ENCODE data around the gene TFF1.

The TFF1 gene

DNA sequence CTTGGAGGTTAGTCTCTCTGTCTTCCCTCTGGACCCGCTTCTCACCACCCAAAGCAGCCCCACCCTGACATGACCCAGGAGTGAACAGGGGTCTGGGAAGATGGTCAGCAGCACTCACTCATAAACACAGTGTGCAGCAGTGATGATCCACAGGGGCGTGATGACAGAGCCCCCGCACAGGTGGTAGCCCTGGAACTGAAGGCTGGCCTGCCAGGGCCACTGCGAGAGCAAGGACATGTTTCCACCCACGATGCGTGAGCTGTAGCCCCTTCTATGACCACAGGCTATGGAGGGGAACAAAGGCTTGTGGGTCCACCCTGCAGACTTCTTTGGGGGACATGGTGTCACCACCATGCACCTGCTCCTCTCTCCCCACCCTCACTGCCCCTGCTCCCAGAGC is 16.6 kb upstream of the TFF1 start:
- no peak for DNase-seq (ENCODE audit: low read depth)

DNA sequence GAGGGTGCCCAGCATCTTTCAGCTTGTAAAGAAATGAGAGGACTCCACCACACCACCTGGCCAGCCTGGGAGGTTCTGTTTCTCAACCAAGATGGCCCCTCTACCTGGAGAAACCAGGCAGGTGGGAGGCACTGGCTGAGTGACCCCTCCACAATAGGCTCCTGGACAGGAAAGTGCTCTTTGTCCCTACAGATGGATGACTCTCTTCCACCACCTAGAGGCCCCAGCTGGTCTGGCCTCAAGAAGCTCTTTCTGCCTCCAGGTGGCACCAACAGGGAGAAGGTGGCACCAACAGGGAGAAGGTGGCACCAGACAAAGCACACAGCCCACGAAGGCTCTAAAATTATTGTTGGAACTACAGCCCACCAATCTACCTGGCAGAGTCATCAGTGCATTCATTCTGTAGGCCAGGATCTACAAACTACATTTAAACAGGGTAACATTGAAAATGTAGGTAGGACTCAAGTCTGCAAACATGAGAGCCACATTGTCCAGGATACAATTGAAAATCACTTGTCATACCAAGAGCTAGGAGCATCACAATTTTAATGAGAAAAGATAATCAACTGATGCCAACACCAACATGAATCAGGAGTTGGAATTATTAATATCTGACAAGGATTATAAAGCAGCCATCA is 15.1 kb upstream of the TFF1 start:
- no peak for DNase-seq (ENCODE audit: low read depth)

DNA sequence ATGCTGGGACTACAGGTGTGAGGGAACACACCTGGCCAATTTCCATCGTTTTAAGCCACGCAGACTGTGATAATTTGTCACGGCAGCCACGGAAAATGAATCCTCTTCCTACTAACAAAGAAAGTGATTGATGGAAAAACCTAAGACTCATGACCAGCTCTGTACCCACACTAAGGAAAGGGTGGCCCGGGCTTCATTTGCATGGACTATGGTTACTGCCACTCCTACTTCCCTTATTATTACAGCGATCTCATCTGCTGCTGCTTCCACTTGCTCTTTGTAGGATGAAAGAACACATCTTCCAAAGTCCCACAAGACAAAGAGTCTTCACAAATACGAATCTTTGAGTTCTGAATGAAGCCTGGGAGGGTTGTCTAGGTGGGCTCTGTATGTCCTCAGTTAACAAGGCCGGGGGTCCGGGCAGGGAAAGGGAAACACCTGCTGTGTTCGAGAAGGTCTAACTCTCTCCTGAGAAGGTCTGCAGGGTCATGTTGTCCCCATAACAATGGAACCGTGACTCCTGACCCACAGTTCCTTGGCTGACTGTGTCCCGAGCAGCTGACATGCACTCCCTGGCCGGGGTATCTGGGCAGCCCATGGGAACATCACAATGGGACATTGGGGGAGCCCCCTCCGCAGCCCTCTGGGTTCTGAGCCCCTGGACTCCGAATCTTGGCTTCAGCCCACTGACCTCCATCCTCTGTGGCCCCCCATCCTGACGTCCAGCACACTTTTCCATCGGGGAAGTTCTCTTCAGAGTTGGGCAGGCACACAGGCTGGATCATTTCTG is 13.3 kb upstream of the TFF1 start:
- no peak for DNase-seq (ENCODE audit: low read depth)

DNA sequence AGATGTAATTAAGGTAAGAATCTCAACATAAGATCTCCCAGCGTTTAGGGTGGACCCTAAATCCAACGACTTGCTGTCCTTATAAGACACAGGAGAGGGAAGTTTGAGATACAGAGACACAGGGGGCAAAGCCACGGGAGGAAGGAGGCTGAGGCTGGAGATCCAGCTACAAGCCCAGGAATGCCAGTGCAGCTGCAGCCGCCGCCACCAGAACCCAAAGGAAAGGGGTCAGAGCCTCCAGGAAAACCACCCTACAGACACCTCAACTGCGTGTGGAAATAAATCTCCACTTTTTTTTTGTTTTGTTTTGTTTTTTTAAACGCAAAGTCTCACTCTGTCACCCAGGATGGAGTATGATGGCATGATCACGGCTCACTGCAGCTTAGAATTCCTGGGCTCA is 12.1 kb upstream of the TFF1 start:
- DNase-seq (ENCODE audit: low read depth) = no peak

DNA sequence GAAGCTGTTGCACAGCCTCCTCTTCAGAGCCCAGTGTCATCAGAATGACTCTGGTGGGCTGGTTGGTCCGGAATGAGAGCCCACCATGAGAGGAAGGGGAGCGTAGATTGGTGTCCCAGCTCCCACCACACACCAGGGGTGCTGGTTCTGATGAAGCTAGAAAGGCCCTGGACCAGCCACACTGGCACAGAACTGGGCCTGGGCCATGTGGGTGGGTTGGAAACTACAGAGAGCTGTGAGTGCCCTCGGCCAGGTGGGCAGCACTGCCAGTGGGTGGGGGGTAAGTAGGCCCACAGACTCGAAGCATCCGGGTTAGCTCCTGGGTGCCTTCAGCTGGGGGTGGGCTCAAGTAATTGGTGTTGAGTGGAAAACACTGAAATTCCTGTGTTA is 11.6 kb upstream of the TFF1 start:
- no peak for DNase-seq (ENCODE audit: low read depth)

DNA sequence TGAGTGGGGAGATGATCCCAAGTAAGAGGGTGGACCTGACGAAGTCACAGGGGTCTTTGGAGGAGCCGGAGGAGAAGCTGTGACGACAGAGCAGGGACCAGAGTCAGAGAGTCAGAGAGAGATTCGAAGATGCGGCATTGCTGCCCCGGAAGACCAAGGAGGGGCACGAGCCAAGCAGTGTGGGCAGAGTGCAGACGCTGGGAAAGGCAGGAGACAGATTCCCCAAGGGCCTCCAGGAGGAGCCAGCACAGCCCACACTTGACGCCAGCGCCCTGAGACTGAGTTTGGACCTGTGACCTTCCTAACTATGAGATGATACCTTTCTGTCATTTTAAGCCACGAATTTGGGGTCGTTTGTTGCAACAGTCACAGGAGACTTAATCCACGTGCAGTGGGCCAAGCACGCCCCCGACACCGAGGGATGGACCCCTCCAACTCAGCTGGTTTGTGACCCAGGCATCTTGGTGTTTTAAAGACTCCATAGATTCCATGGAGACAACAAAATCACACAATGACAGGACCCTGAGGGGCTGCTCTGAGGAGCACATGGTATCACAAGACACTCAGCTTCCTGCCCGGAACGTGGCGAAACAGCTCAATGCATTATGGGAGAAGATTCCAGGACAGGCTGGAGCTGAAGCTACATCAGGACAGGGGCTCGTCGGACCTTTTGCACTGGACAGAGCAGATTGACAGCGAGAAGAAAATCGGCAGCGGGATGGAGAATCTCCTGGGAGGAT is 11.0 kb upstream of the TFF1 start:
- no peak for DNase-seq (ENCODE audit: low read depth)

DNA sequence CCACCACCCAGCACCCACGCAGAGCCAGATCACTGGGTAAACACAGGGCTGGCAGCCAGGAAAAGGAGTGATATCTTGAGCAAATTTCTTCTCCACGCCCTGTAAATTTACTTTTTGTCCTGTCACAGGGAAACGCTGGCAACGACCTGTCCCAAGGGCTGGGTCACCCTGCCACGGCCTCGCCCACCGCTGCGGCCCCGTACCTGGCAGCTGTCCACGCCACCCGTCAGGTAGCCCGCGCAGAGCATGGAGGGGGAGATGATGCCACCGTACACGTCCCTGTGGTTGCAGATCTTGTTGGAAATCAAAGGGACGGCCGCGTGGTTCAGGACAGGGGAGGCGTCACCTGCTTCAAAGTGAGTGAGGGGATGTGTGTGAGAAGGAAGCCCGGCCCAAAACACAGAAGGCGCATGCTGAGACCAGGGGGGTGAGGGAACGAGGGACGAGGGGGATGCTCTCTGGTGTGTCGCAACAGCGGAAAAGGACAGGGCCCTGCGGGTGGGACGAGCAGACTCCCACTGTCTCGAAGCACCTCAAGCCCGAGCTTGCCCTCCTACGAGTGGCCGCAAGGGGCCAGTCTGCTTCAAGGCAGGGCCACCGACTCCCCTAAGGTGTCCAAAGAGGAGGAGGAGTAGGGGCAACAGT is 10.1 kb upstream of the TFF1 start:
- DNase-seq (ENCODE audit: low read depth) = no peak

DNA sequence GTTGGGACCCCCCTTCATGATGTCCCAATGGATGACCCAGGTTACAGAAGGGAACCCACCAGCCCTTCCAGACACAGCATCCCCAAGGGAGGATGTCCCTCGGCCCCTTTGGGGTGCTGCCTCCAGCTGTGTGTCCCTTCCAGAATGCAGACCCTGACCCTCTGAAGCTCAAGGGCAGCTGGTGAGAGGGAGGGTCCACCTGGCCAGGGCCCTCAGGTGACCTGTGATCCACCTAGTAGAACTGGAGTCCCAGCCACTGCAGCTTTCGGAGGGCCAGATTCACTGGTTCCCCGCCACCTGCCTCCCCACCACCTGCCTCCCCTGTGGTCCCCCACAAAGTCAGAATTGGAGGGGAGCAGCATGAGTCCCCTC is 9.6 kb upstream of the TFF1 start:
- DNase-seq (ENCODE audit: low read depth) = no peak

DNA sequence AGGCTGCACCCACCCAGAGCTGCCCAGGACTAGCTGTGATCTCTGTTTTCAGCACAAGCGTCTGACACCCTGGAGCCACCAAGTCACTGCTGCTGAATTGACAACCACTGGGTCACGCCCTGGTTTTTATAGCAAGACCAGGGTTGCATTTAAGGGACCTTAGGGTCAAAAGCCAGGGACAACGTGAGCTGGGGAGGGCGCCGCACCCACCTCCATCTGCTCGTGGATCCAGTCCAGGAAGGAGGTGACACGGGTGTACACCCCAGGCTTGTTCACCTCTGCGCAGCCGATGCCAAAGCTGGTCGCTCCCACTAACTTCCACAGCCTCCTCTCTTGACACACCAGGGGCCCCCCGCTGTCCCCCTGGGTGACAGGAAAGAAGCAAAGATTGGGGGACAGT is 9.2 kb upstream of the TFF1 start:
- DNase-seq (ENCODE audit: low read depth) = no peak

DNA sequence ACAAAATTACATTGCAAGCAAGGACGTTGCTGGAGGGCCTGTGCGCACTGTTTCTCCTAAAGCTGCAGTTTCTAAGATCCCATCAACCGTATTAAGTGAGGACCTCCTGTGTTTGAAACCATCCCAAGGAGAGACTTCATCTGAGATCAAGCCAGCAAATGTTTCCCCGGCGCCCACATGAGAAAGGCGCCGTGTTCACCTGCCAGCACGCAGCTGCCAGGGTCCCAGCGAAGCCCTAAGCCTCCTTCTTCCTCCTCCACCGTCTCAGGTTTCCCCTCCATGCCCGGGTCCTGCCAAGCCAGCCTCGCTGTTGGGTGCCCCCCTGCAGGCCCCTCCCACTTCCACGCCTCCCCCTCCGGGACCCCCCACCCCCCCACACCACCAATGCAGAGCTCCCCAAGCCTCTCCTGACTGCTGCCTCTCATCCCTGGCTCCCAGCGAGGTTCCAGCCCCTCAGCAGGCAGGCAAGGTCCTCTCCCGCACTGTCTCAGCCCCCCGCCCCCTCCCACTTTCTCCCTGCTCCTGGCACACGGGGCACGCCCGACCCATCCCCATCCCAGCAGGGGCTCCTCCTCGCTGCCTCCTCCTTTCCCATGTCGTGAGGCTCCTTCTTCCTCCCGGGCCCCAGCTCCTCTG is 8.6 kb upstream of the TFF1 start:
- no peak for DNase-seq (ENCODE audit: low read depth)

DNA sequence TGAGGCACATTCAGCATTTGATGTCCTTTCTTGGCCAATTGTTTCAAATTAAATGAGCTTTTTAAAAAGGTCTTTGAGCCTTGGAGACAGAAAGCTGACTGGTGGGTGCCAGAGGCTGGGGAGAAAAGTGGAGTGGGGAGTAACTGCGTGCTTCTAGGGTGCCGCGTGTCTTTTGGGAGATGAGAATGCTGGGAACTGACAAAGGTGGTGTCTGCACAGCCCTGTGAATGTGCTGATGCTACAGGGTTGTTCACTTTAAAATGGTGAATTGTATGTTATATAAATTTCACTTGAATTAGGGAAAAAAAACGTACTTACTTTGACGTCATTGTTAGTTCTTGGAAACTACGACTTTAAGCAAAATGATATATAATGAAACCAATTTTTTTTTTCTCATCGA is 8.1 kb upstream of the TFF1 start:
- DNase-seq (ENCODE audit: low read depth) = no peak

DNA sequence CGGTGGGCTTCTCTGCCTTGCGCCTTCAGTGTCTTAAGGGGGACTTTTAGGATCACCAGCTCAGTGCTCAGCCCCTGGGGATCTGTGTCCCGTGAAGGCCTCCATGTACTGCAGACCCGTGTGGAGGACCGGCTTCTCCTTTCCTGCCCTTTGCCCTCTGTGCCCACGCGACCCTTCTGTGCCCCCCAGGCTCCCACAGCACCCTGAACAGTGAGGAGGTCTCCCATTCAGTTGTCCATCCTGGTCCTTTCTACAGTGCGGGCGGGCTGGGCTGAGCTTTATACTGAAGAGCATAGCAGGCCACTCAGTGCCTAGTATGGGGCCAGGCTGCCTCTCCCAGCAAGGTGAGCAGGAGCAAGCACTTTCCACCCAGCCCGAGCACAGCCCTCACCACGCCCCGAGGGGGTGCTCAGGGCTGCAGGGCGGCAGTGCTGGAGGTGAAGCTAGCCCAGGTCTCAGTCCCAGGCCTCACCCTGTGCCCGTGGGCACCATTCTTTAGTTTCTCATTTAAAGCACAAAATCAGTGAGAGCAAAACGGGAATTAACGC is 7.6 kb upstream of the TFF1 start:
- no peak for DNase-seq (ENCODE audit: low read depth)

DNA sequence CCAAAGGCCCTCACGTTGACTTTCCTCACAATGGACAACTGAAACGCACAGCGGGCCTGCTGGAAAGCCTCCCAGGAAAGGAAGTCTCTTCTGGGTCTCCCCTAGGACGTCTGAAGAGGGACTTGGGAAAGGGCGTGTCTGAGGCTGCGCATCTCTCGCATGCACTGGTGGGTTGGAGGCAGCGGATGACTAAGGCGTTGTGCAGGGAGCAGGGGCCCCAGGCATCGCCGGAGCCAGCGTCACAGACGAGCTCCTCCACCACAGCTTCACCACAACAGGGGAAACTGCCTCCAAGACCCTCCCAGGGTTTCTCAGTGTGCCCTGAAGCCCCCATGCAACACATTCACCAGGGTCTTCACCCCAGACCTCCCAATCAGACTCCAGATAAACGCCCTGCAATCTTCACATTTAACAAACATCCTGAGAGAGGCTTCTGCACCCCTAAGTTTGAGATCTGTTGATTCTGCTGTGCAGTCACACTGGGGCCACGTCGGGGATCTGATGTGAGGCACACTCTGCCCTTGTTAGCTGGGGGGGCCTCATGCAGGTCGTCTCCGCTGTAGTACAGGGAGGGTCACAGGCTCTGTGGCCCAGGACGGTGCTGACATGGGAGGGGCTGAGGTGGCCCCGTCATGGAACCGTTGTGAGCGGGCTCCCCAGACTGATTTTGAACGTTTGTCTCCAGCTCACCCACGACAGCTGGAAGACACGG is 7.0 kb upstream of the TFF1 start:
- no peak for DNase-seq (ENCODE audit: low read depth)

DNA sequence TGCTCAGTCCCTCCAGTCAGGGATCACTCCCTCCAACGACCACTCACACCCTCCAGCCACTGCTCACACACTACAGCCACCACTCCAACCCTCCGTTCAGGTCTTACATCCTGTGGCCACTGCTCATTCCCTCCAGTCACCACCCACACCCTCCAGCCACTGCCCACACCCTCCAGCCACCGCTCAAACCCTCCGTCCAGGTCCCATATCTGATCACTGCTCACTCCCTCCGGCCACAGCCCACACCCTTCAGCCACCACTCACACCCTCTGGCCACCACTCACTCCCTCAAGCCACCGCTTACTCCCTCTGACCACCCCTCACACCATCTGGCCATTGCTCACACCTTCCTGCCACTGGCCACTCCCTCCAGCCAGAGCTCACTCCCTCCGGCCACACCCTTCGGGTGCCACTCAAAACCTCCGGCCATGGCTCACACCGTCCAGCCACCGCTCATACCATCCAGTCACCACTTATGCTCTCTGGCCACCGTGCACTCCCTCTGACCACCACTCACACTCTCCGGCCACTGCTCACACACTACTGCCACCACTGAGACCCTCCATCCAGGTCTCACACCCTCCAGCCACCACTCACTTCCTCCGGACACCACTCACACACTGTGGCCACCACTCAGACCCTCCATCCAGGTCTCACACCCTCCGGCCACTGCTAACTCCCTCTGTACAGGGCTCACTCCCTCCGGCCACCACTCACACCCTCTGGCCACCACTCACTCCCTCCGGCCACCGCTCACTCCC is 4.7 kb upstream of the TFF1 start:
- no peak for DNase-seq (ENCODE audit: low read depth)

DNA sequence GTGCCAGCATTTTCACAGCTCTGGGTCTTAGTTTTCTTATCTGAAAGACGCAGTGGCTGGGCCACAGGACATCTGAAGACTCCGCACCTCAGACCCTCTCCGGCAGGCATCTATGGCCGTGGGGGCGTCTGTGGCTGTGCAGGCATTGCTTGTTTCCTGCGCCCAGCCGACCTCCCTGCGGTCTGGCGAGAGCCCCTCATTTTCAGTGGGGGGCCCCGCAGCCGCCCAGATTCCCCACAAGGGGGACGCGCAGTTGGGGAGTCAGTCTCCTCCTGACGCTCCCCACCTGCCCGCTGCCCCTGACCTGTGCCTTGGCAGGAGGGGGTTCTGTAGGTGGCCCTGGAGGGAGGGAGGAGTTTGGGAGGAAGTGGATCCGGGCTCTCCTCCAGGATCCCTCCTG is 3.5 kb upstream of the TFF1 start:
- no peak for DNase-seq (ENCODE audit: low read depth)

DNA sequence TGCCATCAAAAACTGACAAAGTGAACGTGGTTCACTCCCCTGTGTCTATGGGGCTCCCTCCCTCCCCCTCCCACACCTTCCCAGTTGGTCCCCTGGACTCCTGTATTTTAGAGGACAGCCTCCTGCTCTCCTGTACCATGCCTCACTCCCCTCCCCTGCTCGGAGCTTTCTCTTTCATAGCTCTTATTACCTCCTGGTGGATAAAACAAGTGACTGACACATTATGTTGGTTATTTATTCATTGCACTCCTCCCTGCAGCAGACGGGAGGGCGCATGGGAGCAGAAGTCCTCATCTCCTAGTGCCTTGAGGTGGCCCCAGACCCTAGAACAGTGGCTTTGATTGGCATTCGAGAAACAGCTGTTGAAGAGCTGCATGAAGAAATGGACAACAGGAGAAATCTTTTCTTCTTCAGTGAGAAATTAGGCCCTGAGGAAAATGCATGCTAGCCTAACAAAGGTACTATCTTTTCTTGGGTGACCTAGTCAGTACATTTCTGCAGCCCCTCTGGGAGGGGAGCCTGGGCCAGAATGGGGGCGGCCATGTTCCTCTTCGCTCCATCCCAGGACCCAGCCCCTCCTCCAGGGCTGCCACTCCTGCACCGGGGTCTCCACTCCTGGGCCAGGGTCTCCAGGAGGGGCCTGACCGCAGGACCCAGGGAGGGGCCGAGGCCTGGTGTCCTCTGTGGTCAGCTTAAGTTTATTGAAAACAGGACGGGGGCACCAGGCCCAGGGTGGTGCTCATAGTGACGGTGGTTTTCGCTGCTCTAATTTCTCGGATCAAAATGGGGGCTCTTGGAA is 1.2 kb upstream of the TFF1 start:
- DNase-seq (ENCODE audit: low read depth) = no peak

DNA sequence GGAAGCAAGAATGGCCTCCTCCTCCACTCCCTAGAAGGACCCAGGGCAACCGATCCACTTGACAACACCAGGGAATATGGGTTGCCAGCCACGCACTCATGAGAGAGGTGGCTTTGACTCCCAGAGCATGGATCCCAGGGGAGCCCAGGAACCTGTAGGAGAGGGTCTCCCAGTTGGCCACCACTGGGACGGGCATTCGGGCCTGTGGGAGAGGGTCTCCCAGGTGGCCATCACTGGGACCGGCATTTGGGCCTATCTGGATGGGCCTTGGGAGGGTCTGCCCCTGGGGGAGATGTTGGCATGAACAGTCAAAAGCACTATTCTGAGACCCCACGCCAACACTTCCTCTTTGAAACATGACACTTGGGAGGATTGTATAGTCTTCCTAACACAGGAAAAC is 565 bp downstream of the TFF1 start:
- no peak for DNase-seq (ENCODE audit: low read depth)

DNA sequence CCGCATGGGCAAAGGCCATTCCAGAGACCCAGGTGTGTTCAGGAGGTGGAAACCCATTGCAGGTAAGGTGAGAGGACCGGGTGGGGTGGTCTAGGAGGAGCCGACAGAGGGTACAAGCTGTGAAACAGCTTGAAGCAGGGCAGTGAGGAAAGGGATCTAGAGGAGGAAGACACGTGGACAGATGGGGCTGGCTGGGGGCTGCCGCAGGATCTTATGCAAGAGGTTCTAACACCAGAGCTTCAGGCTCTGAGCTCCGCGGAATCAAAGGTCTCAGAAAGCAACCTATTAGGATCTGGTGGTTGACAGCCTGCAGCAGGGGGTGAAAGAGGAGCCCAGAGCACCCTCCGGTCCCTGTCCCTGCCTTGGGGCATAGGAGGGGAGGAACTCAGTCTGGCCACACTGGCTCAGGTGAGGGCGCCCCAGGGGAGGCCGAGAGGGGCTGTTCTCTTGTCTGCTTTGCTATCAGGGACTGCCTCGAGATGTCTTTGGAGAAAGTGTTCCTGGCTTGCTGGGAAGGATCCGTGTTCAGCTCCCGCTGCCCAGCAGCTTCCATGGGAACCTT is 1.9 kb downstream of the TFF1 start:
- no peak for DNase-seq (ENCODE audit: low read depth)

DNA sequence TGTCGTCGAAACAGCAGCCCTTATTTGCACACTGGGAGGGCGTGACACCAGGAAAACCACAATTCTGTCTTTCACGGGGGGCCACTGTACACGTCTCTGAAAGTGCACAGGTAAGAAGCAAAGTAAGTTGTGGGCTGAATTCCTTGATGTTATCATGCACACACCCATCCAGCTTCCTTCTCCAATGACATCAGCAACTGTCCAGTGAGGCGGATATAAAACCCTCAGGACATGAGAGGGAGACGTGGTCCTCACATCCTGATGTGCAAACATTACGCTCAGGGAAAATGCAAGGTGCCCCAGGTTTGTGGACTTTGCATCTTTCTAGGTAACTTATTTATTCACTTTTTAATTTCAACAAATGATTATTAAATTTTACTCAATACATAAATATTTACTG is 3.0 kb downstream of the TFF1 start:
- DNase-seq (ENCODE audit: low read depth) = no peak

DNA sequence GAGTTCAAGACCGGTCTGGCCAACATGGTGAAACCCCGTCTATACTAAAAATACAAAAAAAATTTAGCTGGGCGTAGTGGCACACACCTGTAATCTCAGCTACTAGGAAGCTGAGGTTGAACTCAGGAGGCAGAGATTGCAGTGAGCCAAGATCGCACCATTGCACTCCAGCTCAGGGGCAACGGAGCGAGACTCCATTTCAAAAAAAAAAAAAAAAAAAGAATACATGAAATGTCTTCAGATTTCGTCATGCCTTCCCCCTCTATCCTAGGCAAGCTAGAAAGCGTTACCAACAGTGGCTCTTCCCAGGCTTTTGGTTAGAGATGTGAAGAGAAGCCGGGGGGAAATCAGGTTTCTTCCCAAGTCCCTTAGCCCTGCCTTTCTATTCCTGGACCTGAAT is 3.6 kb downstream of the TFF1 start:
- DNase-seq (ENCODE audit: low read depth) = no peak

Data from stimulated activated CD8-positive, alpha-beta memory T cell treated with anti-CD3 and anti-CD28 coated beads, Interleukin-15, amount 100 ng/mL, for 1 hour (primary cell).